T-cell (primary cell): ENCODE results near the gene CDC42SE2. TPM values are rescaled to one million over a fixed set of nuclear protein-coding genes. Genes with fewer than 3 reads are reported as not detected.

Experiments used
- ATAC-seq, 4 experiments: fragments of 200-7000 bp in 3 of 4; fragments of 150-1000 bp in 1 of 4; cut with Tn5 transposase; replicated peaks in 1 of 4; 1 replicate in 3 of 4; 2 replicates in 1 of 4; pipeline ENCODE4 v1.10.0; 2021; ENCODE audit warnings: moderate library complexity in 3 of 4, mild to moderate bottlenecking in 2 of 4, moderate number of reproducible peaks in 1 of 4
- CTCF ChIA-PET, 2 donors: fragments of 300-600 bp; sonication (Branson Sonifier 250); formaldehyde crosslinking; loops; one replicate each; lab custom pipeline; 2022; ENCODE audit warnings: antibody characterized with exemption in 2 of 2; lab: Charles Lee
- POLR2A ChIA-PET, 2 donors: fragments of 300-600 bp; sonication (Branson Sonifier 250); formaldehyde crosslinking; loops; one replicate each; lab custom pipeline; 2022; ENCODE audit warnings: antibody characterized with exemption in 2 of 2; lab: Charles Lee
- DNase-seq, 35 experiments: peaks; one replicate each; pipeline versions ENCODE4 v3.0.0 to v3.0.0-alpha.2; 2013 to 2023
- H3K27ac ChIP-seq: one replicate; pipeline ENCODE4 v1.5.1; 2013; ENCODE audit warnings: low read length
- H3K27me3 ChIP-seq, 2 experiments: replicated peaks in 1 of 2; 1 replicate in 1 of 2; 2 replicates in 1 of 2; pipeline versions ENCODE4 v1.6.1 to v1.7.0; 2013; ENCODE audit warnings: low read length in 1 of 2, mixed read lengths in 1 of 2; ENCODE audit not compliant: control insufficient read depth in 2 of 2, insufficient read depth in 2 of 2; ENCODE audit errors: extremely low read depth in 1 of 2
- H3K36me3 ChIP-seq, 2 donors: 1 replicate in 1 of 2; 2 replicates in 1 of 2; pipeline versions ENCODE4 v1.6.1 to v1.7.0; 2013; ENCODE audit warnings: low read length in 1 of 2; ENCODE audit not compliant: control insufficient read depth in 2 of 2, insufficient read depth in 1 of 2; ENCODE audit errors: extremely low read depth in 1 of 2
- H3K4me1 ChIP-seq, 2 experiments: 1 replicate in 1 of 2; 2 replicates in 1 of 2; pipeline versions ENCODE4 v1.6.1 to v1.7.0; 2013; ENCODE audit warnings: low read length in 2 of 2, mixed read lengths in 1 of 2; ENCODE audit not compliant: insufficient read depth in 2 of 2, control insufficient read depth in 1 of 2; ENCODE audit errors: extremely low read depth in 1 of 2
- H3K4me3 ChIP-seq, 2 donors: 1 replicate in 1 of 2; 2 replicates in 1 of 2; pipeline versions ENCODE4 v1.5.1 to v1.7.0; 2013; ENCODE audit warnings: mild to moderate bottlenecking in 2 of 2, low read length in 1 of 2, moderate library complexity in 1 of 2; ENCODE audit not compliant: control insufficient read depth in 1 of 2; ENCODE audit errors: extremely low read depth in 1 of 2
- H3K9me3 ChIP-seq: 2 replicates; pipeline ENCODE4 v1.7.0; 2013
- H3K27ac Mint-ChIP-seq, 2 donors: one replicate each; pipeline ENCODE4 v1.8.0; 2020 to 2021; ENCODE audit warnings: mild to moderate bottlenecking in 2 of 2, mixed read lengths in 2 of 2
- H3K27me3 Mint-ChIP-seq, 2 donors: one replicate each; pipeline ENCODE4 v1.8.0; 2021 to 2022; ENCODE audit warnings: mixed read lengths in 2 of 2
- H3K36me3 Mint-ChIP-seq: one replicate; pipeline ENCODE4 v1.8.0; 2021; ENCODE audit warnings: mixed read lengths
- H3K4me1 Mint-ChIP-seq, 3 donors: one replicate each; pipeline ENCODE4 v1.8.0; 2020 to 2022; ENCODE audit warnings: mixed read lengths in 3 of 3, mild to moderate bottlenecking in 1 of 3
- H3K4me3 Mint-ChIP-seq, 3 donors: one replicate each; pipeline ENCODE4 v1.8.0; 2020 to 2022; ENCODE audit warnings: mild to moderate bottlenecking in 3 of 3, mixed read lengths in 3 of 3, moderate library complexity in 3 of 3
- H3K9me3 Mint-ChIP-seq, 3 donors: one replicate each; pipeline ENCODE4 v1.8.0; 2020 to 2022; ENCODE audit warnings: mixed read lengths in 3 of 3
- WGBS: methylation state at CpG from one replicate; pipeline ENCODE4 v1.1.5; 2013; ENCODE audit warnings: missing lambda C conversion rate; ENCODE audit not compliant: insufficient coverage; 5-methylcytosine and 5-hydroxymethylcytosine counted together
- total RNA-seq, 35 experiments: library from RNA in 6 of 35; stranded (reverse) in 6 of 35; fragments of 120-200 nt in 1 of 35; gene quantifications; one replicate each; pipeline versions ENCODE4 v1.2.1 to v1.2.4 and lab custom pipeline; 2013 to 2026

CDC42SE2 gene
- total RNA-seq, 5 donors from 2014 or later (not counting 1 experiment from before 2014, with no cell fraction given) = 229 to 259 (median 238) TPM

- H3K27ac Mint-ChIP-seq = peak overlapping the region; percentile 7 to 62
- Histone ChIP-seq H3K4me3 (no peak overlapping the region), H3K4me1 (no peaks in the 10 kb centered on the region), H3K27me3 (no peaks in the 10 kb centered on the region), H3K36me3 (peaks cover 12 to 87% of the 10 kb centered on the region in 2 donors), H3K9me3 (no peaks in the 10 kb centered on the region), H3K27ac (no peak overlapping the region)
- no peaks in the 10 kb centered on the region for H3K9me3 Mint-ChIP-seq
- DNase-seq = no peak
- no peak overlapping the region for H3K4me3 Mint-ChIP-seq
- no peak for ATAC-seq
- peaks cover 77% of the 10 kb centered on the region for H3K36me3 Mint-ChIP-seq
- POLR2A ChIA-PET = no interaction called here
- CTCF ChIA-PET = interaction anchor here in 1 of 2 donors (0.5 kb wide), 1 partner anchor 334 kb away, joined by 10 read pairs; no protein-coding TSS in a partner anchor
- H3K27me3 Mint-ChIP-seq = no peaks in the 10 kb centered on the region
- WGBS = 100% methylated on average over 1 of the region's 1 CpG
- peaks cover 6 to 17% (median 10%) of the 10 kb centered on the region in 3 donors for H3K4me1 Mint-ChIP-seq
Measured at GRCh38 chr5:131433109-131433508, 169.3 kb downstream of the CDC42SE2 start.

GRCh38 chr5:131436081-131436480 lies 172.2 kb downstream of the CDC42SE2 start:
- peaks cover 5 to 88% of the 10 kb centered on the region in 2 donors for H3K36me3 ChIP-seq
- H3K4me1 ChIP-seq = no peaks in the 10 kb centered on the region
- H3K36me3 Mint-ChIP-seq = peaks cover 77% of the 10 kb centered on the region
- H3K27ac ChIP-seq = no peak overlapping the region
- no peaks in the 10 kb centered on the region for H3K27me3 ChIP-seq
- no peak overlapping the region for H3K4me3 Mint-ChIP-seq
- H3K4me1 Mint-ChIP-seq = peaks cover 5 to 12% (median 10%) of the 10 kb centered on the region in 3 donors
- no peak for ATAC-seq
- POLR2A ChIA-PET = interaction anchor here in 1 of 2 donors (0.6 kb wide), 1 partner anchor 69 kb away, joined by 3 read pairs; no protein-coding TSS in a partner anchor
- H3K9me3 ChIP-seq = no peaks in the 10 kb centered on the region
- H3K4me3 ChIP-seq = no peak overlapping the region
- no peak for DNase-seq
- no peaks in the 10 kb centered on the region for H3K27me3 Mint-ChIP-seq
- H3K27ac Mint-ChIP-seq = peak overlapping the region; percentile 70 to 77
- WGBS = no CpG with 5 or more reads among the region's 2 CpGs
- H3K9me3 Mint-ChIP-seq = no peaks in the 10 kb centered on the region
- CTCF ChIA-PET = interaction anchor here in 1 of 2 donors (0.7 kb wide), 1 partner anchor 40 kb away, joined by 3 read pairs; no protein-coding TSS in a partner anchor

- no peak overlapping the region for H3K27ac ChIP-seq
- no peaks in the 10 kb centered on the region for H3K27me3 ChIP-seq
- Mint-ChIP-seq H3K27ac (peak overlapping the region; percentile 29 to 63), H3K4me1 (peaks cover 11 to 23% (median 18%) of the 10 kb centered on the region in 3 donors), H3K9me3 (no peaks in the 10 kb centered on the region), H3K4me3 (no peak overlapping the region), H3K27me3 (no peaks in the 10 kb centered on the region), H3K36me3 (peaks cover 61% of the 10 kb centered on the region)
- peaks cover 5 to 77% of the 10 kb centered on the region in 2 donors for H3K36me3 ChIP-seq
- WGBS = 100% methylated on average over 1 of the region's 2 CpGs
- no peak for DNase-seq
- no peak for ATAC-seq
- no peaks in the 10 kb centered on the region for H3K9me3 ChIP-seq
- CTCF ChIA-PET = interaction anchor here in 1 of 2 donors (0.7 to 1.0 kb wide), 3 partner anchors 22 to 180 kb away, joined by 3 read pairs; no protein-coding TSS in a partner anchor
- H3K4me1 ChIP-seq = no peaks in the 10 kb centered on the region
- no peak overlapping the region for H3K4me3 ChIP-seq
- POLR2A ChIA-PET = interaction anchor here (0.6 kb wide), 2 partner anchors 26 to 438 kb away, joined by 3 to 4 read pairs; no protein-coding TSS in a partner anchor
Measured at GRCh38 chr5:131441184-131441583, 177.3 kb downstream of the CDC42SE2 start.

Other genes starting within 250 kb of the CDC42SE2 start
- gene HINT1, start 98.8 kb upstream of the CDC42SE2 start, total RNA-seq = 100 to 1,000 TPM; 204 to 240 (median 238) TPM
- gene LYRM7, start 93.1 kb upstream of the CDC42SE2 start, total RNA-seq = 10 to 100 TPM in 3 of 5 donors, 1 to 10 TPM in 2; 7.5 to 17.0 (median 12.9) TPM